GM21423 (cell line): ENCODE results near the gene METTL25B.

Source experiments
- ATAC-seq: cut with Tn5 transposase; IDR thresholded peaks from one replicate; pipeline ENCODE4 v1.9.1; 2021; ENCODE audit warnings: mild to moderate bottlenecking, moderate library complexity; ENCODE audit not compliant: unreplicated experiment

METTL25B gene

GRCh38 chr1:156725683-156726280 lies 2.5 kb upstream of the METTL25B start:
- no peak for ATAC-seq

DNA sequence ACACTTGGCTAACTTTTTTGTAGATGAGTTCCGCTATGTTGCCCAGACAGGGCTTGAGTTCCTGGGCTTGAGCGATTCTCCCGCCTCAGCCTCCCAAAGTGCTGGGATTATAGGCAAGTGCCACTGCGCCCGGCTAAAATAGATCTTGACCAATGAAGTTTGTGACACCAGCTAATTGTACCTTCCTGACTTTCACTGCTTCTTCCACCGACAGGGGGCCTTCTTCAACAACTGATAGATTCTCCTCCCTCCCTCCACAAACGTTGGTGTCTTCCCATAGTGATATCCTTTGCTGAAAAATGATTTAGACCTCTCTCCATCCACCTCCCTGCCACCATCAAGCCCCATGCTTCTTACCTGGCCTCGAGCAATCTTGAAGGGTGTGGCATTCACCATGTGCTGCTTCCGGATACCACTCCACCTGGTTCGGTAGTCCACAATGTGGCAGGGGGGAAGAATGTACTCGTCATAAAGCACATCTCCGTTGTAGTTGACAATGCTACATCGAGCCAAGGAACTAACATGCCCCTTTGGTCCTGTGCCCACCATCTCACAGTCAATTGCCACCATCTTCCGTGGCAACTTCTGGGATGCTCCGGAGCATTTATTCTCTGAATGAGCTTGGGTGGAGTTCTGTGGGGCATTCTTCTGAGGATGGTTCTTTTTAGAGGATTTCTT lies 1.6 kb upstream of the METTL25B start:
- no peak for ATAC-seq

- ATAC-seq = no peak
Observed at GRCh38 chr1:156727492-156727891, 777 bp upstream of the METTL25B start.

DNA sequence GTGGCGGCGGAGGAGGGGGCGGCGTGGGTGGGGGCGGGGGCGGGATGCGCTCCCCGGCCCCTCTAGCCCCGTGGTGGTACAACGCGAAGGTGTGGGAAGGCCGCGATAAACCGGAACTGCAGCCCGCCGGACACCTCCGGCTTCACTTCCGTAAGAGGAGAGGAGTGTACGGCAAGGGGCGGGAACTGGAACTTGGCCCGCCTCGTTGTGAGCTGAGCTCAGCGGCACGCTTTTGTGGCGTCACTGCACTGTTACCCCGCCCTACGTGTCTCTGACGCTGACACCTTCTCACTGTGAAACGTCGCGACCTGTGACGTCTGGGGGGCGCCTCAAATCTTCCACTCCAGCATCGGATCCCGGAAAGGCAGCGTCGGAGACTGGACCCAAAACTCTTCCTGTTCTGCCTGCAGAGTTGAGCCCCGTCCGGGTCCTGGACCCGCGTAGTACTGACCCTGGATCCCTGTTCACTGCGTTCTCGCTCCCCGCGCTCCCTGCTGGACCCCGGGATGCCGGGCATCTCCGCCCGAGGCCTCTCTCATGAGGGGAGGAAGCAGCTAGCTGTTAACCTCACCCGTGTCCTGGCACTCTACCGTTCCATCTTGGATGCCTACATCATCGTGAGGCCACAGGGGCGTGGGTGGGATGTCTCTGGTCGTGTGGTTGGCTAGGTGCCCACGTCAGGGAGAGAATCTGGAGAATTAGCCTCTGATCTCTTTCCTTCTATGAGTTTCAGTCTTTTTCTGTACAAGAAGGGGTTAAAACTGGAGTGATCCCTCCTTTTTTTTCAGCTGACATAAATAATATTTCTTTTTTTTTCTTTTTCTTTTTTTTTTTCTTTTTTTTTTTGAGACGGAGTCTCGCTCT lies 562 bp downstream of the METTL25B start, which contains the start of gene ISG20L2:
ISG20L2 (minus strand) TSS at position 168 of the 864 bp plus-strand sequence. CDS start 1,114 bp downstream, outside the sequence.
- peak; percentile 88 for ATAC-seq

- ATAC-seq = no peak
Observed at GRCh38 chr1:156733989-156734584, 5.8 kb downstream of the METTL25B start.

- no peak for ATAC-seq
Observed at GRCh38 chr1:156738407-156738806, 10.1 kb downstream of the METTL25B start.

GRCh38 chr1:156738916-156739315 lies 10.6 kb downstream of the METTL25B start:
- ATAC-seq = no peak

DNA sequence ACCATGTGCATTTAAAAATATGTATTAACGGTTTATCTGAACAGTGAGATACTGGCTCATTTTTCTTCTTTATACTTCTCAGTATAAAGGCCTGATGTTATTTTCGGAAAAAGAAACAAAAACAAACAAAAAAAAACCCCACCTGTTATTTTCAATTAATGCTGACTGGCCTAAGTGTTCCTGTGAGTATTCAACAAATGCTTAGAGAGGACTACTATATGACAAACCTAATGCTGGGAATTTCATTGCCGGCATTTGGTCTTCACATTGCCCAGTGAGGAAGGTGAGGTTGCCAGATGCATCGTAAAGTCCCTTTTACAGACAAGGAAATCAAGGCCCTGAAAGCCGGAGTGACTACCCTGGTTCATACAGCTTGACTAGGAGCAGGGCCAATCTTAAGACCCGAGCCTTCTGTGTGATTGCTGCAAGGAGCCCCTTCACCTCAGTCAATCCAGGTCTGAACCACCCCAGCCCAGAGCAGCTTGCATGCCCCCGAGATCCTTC lies 12.0 kb downstream of the METTL25B start:
- peak; percentile 6 for ATAC-seq

DNA sequence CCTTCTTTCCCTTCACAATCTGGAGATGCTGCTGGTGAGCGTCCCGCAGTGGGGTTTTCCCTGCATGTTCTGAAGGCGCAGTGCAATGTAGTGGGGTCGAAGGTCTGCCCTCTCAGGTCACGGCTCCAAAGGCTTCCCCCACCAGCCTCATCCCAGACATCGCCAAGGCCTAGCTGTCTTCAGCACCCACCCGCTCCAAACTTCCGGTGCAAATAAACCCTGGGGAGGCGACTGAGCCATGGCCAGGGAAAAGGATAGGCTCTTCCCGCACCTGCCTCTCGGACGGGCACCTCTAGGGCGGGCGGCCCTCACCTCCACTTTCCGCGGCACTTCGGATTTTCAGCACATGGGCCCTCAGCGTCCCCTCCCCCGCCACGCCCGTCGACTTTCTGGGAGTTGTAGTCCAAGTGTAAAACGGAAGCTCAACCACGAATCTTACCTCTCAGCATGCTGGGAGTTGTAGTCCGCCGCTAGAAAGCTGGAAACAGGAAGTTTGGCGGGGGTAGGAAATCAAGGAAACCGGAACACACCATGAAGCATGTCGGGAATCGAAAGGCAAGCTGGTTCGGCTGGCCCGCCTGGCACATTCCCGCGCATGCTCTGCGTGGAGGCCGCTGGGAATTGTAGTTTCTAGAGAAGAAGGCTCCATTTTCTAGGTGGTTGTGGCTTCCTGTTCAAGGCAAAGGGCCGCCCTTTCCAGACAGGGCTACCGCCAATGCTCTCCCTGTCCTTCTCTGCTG lies 12.6 kb downstream of the METTL25B start, which contains the start of gene MRPL24:
MRPL24 (minus strand) TSS at position 348 of the 740 bp plus-strand sequence. CDS start 2,384 bp downstream, outside the sequence.
- ATAC-seq = peak; percentile 79

DNA sequence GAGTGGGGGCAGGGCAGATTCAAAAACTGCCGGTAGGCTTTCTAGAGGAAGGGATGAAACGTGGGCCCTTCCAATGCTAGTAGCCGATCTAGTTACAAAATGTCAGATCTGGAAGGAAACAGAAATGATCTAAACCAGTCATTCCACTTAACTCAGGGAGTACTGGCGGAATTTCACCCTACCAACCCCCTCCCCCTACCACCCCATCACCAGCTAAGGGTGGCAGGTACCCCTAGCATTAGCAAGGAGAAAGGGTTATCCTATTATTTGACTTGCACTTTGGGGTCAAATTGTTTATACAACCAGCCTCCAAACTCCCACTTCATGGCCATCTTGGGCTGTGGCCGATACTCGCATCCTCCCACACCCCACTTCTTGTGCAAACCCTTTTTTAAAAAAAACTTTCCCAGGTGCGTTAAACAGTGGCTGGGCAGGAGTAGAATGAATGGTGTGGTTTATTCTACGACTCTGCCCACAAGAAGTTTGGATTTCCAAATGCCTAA lies 13.3 kb downstream of the METTL25B start:
- ATAC-seq = no peak

DNA sequence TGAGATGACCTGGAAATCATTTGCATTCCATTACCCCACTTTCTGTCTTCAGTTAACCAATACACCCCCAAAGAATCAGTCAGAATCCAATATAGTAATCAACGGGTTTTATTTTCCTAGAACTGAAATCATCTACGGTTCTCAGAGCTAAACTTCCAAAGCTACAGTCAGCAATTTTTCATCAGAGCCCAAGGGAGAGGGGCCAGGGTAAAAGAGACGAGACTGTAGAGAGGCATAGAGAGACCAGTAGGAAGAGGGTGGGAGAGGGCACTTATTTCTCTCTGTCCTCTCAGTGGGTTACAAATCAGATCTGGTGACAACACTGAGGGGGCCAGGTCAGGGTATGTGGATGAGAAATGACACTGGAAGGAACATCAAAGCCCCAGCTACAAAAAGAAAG lies 13.7 kb downstream of the METTL25B start:
- no peak for ATAC-seq

DNA sequence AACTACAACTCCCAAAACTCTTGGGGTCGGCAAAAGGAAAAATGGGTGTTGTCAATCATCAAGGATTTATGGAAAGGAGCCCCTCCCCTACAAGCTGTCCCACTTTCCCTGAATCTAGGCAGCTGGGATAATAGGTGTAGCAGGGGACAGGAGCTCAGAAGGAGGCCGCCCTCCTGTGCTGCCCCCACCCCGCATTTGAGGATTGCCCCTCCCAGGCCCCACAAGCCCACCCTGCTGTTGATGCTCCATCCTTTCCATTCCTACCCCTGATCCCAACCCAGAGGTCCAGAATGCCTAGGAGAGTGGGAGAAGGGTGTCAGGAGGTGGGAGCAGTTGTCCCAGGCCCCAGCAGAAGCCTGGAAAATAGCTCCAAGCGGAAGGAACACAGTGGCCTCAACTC lies 14.5 kb downstream of the METTL25B start:
- ATAC-seq = no peak

- ATAC-seq = no peak
Observed at GRCh38 chr1:156743367-156744302, 15.4 kb downstream of the METTL25B start.

DNA sequence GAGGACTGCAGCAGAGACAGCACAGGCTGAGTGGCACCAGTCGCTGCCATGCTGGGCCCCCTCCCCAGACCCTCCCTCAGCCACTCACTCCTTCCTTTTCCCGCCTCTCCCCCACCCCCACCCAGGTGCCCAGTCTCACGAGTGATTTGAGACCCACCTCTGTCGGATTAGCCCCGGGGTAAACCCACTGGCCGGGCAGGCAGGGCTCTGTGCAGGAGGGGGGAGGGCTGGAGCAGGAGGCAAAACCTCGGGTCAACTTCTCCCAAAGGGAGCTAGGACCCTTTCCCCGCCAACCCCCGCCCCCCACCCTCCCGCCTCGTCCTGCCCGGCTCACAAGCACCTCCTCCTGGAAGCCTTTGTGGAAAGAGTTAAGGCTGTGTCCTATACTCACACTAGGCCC lies 16.1 kb downstream of the METTL25B start:
- no peak for ATAC-seq

GRCh38 chr1:156744786-156745419 lies 16.6 kb downstream of the METTL25B start:
- ATAC-seq = no peak

GRCh38 chr1:156745881-156746280 lies 17.6 kb downstream of the METTL25B start:
- ATAC-seq = no peak

- no peak for ATAC-seq
Observed at GRCh38 chr1:156746406-156746727, 18.1 kb downstream of the METTL25B start.

- no peak for ATAC-seq
Observed at GRCh38 chr1:156746728-156747631, 18.7 kb downstream of the METTL25B start.
